NCI-H2227 (cell line): ENCODE data around the gene MYH14.
"Not testable (repeated sequence)": the region's sequence is repeated elsewhere in the genome, so short reads cannot be mapped to it uniquely, and the experiment has no call there.

ENCODE experiments used
- DNase-seq: peaks from one replicate; lab custom pipeline; 2025; ENCODE audit not compliant: unreplicated experiment; lab: John Stamatoyannopoulos, UW

Gene MYH14

DNA sequence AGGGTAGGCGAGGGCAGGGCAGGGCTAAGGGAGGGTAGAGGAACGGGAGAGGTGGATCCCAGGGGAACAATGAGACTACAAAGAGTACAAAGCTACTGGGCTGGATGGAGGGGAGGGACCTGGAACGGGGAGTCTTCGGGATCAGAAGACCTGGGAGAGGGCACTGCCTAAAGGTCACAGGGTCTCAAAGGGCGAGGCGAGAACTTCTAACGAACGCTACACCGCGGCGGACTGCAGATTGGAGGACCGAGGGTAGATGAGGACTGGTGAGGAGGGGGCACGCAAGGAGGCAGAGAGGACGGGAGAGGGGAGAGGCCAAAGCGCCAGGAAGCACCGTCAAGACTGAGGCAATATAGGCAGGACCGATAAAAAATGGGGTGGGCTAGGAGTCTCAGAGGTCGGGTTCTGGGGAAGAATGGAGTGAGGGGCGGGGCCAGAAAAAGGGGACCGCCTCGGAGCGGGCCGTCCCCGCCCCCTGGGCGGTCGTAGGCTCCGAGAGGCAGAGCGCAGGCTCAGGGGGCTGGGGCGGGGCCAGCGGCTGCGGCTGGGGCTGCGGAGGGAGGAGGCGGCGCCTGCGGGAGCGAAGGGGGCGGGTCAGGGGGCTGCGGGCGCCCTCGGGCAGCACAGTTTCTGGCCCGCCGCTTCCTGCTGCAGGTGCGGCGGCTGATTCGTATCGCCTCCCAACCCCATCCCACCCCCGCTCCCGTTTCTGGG lies 127.1 kb downstream of the MYH14 start:
- DNase-seq, result peak; percentile 89

DNA sequence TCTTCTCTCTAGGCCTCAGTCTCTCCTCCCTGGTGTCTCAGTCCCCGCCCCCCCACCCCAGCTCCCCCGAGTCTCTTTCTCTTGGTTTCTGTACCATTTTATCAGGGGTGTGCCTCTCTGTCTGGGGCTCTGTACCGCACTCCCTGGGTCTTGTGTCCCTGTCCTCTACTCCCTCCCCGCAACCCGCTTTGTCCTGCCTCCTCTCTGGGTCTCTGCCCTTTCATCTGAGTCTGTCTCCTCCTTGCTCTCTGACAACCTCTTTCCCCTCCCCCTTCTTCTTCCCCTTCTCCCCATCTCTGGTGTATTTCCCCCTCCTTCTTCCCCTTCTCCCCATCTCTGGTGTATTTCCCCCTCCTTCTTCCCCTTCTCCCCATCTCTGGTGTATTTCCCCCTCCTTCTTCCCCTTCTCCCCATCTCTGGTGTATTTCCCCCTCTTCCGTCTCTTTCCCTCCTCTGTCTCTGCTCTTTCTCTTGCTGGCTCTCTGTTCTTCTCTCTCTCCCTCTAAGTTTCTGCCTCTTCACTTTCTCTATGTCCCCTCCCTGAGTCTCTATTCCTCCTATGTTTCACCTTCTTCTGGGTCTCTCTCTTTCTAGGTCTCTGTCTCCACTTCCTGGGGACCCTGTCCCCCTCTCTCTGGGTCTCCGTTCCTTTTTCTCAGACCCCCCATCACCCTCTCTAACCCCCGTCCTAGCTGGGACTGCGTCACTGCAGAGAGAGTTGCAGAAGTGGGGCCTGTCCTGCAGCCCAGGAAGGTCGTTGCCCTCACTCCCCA lies 128.0 kb downstream of the MYH14 start:
- DNase-seq, result no peak

DNA sequence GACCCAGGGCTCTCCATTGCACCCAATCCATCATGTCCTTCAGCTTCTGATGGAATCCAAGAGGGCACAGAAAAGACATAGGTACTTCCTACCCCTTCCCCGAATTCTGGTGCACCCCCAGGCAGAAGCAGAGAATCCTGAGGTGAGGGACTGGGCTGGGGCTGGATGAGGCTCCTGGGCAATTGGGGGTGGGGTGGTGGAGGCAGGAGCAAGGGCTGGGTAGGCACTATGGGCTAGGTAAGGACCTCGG lies 128.5 kb downstream of the MYH14 start:
- no peak for DNase-seq

DNA sequence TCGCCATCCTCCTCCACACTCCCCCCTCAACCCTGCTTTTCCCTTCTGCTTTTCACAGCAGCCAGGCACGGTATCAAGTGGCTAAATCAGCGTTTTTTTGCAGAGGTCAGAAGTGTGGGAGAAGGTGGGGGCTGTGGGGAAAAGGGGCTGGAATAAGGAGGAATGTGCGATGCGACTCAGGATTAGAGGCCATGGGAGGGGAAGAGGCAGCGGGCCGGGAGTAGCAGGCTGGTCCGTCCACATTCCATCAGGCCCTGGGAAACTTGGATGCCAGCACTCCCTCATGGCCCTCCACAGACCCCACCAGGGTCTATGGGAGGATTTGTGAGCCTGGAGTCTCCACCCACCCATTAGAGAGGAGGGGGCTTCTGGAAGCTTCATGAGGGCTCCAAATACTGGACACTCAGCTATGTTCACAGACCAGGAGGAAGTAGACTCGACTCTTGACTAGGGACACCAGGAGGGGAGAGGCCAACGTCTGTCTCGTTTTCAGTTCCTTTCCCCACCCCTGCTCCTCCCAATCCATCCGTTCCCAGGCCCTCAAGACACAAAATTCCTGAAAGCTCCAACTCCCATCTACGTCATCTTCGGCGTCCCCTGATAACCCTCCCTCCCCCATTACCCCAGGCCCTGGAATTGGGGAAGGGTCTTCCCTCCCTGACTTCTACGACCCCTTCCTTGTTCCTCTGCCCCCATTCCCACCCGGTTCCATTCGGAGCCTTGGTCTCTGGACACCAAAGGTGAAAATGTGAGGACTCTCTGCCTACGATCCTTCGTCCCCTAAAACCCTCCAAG lies 129.0 kb downstream of the MYH14 start:
- DNase-seq, result no peak

DNA sequence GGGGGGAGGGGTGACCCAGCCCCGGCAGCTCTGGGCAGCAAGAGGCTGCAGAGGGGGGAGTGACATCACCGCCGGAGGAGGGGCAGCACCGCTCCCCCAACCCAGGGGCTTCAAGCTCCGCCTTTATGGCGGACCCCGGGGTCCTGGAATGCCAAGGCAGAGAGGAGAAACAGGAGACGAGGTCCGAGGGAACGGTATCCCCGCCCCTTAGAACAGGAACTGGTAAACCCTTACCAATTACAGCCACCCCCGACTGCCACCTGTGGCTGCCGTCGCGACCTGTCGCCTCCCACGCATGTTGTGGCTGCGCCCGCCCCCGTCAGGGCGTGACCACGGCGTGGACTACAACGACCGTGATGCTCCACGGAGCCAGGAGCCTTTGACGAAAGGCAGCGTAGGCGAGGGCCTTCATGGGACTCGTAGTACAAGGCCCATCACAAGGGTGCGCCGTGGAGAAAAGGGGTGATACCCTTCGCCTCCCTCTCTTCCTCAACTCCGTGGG lies 129.9 kb downstream of the MYH14 start:
- DNase-seq, result peak; percentile 94

DNA sequence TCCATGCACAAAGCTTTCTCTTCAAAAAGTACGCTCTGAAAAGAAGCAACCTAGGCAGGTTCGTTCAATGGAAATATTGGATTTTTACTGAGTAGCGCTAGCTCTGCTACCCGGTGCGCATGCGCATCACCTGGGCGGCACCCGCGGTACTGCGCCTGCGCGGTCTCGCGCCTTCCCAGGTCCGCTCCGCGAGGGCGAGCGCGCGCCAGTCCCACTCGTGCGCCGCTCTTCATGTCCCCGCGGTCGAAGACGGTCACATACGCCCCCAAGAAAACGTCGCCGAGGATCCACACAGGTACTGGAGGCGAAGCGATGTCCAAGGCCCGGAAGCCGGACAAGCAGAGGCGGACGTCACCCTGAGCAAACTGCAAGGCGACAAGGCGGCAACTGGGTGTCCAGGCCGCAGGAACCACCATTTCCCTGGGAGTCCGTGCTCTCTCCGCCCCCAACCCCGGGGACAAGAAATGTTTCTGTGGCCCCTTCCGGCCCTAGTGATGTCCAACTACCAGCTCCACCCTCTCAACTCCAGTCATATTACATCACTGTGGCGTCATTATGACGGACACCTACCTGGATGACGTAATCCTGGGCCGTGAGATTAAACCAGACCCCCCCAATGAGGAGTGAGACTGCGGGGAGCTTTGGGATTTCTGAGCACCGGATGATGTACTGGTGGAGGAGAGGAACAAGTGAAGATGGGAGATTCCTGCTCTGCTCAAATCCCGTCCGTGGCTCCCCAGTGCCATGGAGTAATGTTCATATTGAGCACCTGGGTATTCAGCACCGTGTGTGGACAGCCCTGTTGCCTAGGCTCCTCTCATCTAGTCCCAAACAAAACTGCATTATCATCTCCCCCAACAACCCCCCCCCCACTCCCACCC lies 130.6 kb downstream of the MYH14 start:
- DNase-seq, result peak; percentile 91

DNA sequence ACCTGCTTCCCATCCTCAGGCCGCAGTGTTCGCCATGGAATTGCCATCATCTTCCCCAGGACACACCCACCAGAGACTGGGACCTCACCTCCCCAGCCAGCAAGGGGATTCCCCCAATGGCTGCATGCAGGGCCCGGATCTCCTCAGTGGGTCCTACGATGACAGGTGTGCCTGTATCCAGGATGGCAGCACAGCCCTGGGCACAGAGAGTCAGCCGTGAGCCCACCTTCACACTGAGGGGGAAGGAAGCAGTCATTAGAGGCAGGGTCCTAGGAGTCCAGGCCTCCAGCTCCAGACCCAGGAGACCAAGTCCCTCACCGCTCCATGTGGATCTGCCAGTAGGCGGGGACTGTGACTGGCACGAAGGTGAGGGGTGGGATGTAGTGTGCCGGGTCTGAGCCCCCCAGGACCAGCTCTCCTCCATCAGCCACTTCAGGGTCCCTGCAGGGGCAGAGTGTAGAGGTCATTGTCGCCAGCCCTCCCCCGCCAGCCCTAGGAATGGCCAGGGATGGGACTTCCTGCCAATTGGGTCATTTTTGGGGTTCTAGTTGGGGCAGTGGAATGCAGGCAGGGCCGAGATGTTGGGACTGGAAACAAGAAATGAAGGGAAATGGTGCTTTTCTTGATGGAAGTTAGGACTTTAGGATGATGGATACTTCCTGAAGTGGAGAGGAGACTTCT lies 131.5 kb downstream of the MYH14 start:
- DNase-seq, result no peak

DNA sequence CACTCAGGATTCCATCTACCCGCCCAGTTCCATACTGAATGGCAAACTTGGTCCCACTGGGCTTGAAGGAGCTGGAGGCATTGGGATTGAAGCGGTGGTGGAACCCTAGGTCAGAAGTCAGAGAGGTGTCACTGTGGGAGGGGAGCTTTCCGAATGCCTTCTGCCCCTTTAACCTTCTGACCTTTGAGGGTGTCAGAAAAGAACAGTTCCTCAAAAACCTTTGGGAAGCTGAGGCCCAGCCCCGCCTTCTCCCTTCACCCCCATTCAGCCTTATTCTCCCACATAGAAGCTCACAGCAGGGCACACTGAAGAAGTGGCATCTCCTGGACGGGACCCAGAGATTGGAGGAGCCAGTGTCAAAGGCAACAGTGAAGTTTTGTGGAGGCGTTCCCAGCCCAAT lies 133.6 kb downstream of the MYH14 start:
- DNase-seq, result not testable (repeated sequence)

DNA sequence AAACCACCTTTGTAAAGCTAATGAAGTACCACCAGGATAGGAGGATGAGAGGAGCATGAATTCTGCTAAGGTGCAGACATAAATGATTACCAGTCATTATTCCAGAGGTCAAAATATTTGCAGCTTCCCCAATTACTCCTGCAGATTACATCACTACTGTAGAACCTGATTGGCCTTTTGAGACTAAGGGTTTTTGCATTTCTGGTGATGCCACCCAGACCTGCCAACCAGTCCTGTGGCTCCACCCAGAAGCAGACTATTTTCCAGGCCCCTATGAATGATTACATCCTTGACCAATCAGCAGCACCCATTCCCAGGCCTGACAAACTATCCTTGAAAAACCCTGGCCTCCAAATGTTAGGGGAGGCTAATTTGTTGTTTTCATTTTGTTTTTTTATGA lies 136.9 kb downstream of the MYH14 start:
- no peak for DNase-seq

DNA sequence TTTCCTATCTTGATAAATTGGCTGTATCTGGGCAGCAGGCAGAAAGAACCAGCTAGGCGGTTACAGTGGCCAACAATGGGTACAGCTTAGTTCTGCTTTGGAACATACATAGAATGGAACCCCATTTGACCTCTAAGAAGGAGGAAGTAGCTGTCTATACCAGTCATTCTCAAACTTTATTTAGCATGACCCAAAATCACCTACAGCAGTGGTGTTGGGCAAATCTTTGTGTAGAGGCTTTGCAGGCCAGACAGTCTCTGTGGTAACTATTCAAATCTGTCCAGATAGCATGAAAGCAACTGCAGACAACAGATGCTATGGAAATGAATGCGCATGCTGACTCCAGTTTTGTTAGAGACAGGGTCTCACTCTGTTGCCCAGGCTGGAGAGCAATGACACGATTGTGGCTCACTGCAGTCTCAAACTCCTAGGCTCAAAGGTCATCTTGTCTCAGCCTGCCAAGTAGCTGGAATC lies 137.7 kb downstream of the MYH14 start:
- DNase-seq, result no peak

DNA sequence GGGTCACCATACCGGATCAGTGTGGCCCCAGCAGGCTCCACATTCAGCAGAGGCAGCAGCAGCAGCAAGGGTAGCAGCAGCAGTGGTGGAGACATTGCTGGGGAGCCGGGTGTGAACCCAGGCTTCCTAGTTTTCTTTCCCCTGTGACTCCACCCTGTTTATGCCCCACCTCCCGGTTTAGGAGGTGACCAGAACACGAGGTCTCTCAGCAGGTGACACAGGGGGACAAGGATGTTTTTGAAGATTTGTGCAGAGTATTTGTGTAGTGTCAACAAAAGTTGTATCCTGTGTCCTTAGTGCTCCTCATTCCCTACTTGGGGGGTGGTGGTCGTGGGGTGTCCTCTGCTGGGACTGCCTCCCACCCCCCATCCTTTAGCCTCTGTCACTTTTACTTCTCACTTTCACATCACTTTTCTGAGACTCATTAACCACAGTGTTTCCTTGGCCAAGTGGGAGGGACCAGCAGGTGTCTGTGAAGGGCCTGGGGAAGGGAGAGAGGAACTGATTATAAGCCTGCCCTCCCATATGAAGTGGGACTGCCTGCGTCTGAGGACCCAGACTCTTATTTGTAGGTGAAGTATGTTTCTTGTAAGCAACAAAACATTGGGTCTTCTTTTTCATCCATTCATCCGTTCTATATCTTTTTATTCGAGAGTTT lies 141.4 kb downstream of the MYH14 start:
- no peak for DNase-seq

DNA sequence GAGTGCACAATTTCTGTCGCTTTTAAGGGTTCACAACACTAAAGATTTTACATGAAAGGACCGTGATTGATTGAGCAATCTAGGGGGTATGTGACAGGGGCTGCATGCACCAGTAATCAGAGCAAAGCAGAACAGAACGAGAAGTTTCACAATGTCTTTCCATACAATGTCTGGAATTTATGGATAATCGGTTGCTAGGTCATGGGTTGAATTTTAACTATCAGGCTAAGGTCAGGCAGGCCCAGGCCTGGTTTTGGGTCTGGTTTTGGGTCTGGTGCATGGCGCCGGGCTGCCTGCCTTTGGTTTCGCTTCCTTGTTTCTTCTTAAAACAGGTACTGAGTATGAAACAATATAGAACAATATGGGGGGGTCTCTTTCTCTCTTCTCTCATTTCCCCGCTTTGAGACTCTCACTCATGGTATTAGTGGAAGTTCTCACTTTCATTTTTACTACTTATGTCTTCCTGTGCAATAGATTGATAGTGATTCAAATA lies 143.7 kb downstream of the MYH14 start:
- not testable (repeated sequence) for DNase-seq

DNA sequence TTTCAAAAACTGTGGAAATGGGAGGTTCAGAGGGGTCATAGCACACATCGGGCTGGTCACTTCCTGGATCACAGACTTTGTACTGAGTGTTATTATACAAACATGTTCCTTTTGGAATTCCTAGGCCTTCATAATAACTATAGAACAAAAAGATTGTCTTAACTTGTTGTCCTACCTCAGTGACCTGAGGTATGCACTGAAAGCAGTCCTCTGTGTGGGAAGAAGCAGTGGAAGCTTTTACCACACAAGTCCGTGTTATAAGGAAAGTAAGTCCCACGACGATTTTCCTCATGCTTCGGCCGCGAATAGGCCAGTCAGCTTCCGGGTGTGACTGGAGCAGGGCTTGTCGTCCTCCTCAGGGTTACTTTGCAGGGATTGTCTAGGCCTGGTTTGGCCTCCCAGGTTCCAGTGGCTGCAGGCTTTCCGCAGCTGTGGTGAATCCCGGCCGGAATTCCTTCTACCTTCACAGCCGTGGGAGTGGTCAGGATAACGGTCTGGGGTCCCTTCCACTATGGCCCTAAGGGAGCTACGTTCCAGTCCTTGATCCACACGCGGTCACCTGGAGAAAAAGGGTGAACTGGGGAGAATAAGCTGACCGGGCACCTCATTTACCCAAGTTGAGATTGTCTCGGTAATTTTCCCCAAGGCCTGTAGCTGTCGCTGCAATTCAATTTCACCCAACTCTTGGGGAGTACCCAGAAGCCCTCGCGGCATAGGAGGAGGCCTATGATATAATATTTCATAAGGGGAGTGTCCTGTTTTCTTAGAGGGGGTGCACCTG lies 146.0 kb downstream of the MYH14 start:
- no peak for DNase-seq

DNA sequence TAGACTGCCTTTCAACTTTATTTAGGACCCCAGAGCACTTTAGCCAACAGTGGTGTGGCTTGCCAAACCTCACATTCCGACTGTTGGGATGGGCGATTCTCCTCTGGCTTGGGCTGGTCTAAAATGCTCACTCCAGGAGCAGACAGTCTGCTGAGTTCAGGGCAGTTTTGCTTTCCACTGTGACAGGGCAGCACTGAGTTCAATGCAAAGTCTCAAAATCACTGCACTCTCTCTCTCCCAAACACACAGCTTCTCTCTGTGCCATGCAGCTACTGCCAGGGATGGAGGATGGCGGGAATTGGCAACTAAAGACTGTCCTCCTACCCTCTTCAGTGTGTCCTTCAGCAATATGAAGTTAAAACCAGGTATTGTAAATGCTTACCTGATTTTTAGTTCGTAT lies 148.8 kb downstream of the MYH14 start:
- no peak for DNase-seq

DNA sequence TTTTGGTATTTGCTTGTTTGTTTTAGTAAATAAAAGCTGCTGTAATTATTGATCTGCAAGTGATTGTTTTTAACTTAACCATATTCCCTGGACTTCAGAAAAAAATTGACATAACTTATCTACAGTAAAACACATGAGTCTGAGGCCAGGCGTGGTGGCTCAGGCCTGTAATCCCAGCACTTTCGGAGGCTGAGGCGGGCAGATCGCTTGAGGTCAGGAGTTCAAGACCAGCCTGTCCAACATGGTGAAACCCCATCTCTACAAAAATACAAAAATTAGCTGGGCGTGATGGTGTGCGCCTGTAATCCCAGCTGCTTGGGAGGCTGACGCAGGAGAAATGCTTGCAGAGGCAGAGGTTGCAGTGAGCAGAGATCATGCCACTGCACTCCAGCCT lies 150.1 kb downstream of the MYH14 start:
- DNase-seq, result not testable (repeated sequence)

DNA sequence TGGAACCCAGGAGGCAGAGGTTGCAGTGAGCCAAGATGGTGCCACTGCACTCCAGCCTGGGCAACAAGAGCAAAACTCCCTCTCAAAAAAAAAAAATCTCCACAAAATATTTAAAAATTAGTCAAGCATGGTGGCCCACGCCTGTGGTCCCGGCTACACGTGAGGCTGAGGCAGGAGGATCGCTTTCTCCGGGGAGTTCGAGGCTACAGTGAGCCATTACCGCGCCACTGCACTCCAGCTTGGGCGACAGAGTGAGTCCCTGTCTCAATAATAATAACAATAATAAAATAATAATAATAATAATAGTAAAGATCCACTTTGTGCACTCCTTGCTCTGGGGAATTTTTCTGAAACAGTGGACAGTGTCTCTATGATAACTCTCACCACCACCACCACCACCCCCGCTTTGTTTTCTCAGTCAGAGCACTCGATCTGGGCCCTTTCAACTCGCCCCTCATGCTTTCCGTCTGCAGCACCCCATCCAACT lies 153.3 kb downstream of the MYH14 start:
- DNase-seq, result no peak

DNA sequence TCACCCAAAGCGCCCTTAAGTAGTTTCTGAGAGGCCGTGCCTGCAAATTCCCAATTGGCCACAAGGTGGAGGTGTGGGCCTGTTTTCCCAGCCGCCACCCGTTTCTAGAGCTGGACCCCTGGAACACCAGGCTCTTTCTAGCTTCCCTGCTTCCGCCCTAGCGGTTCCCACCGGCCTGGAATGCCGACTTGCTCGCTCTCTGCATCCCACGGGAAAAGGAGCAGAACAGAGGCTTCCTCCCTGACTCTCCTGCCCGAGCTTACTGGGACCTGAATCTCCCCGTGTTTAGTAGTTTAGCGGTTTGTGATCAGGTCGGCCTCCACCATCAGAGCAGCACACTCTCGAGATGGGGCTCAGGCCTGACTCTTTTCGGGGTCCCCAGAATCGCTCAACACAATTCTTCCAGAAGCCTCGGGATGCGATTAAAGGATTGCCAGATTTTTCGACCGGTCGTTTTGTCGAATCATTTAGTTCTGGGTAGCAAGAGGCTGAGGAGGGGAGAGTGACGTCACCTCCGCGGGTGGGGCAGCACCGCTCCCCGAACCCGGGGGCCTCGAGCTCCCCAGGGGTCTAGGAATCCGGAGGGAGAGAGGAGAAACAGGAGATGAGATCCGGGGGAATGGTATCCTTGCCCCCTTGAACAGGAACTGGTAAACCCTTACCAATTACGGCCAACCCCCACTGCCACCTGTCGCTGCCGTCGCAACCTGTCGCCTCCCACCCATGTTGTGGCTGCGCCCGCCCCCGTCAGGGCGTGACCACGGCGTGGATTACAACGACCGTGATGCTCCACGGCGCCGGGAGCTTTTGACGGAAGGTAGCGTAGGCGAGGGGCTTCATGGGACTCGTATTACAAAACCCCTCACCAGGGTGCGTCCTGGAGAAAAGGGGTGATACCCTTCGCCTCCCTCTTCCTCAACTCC lies 154.0 kb downstream of the MYH14 start:
- peak; percentile 87 for DNase-seq
